HG03060 (cell line): ENCODE measurements around the gene RALGAPA1.
"Not testable (repeated sequence)": the region's sequence is repeated elsewhere in the genome, so short reads cannot be mapped to it uniquely, and the experiment has no call there.

Experiments used
- ATAC-seq: cut with Tn5 transposase; IDR thresholded peaks from one replicate; pipeline ENCODE4 v1.9.1; 2021; ENCODE audit warnings: low read depth, moderate number of reproducible peaks; ENCODE audit not compliant: unreplicated experiment

RALGAPA1 gene

GRCh38 chr14:35808638-35809563, at the start of gene RALGAPA1:
Gene RALGAPA1 (minus strand): TSS chr14:35809295. CDS start chr14:35808835, 460 bp downstream.
- ATAC-seq: peak; percentile 95

- no peak for ATAC-seq
Observed at GRCh38 chr14:35858521-35859209, 49.6 kb upstream of the RALGAPA1 start.

GRCh38 chr14:35855876-35856481, 46.9 kb upstream of the RALGAPA1 start:
- ATAC-seq: peak; percentile 98

GRCh38 chr14:35854696-35855270, 45.7 kb upstream of the RALGAPA1 start:
- no peak for ATAC-seq

- ATAC-seq: no peak
Observed at GRCh38 chr14:35853225-35853624, 44.1 kb upstream of the RALGAPA1 start.

- no peak for ATAC-seq
Observed at GRCh38 chr14:35851823-35852222, 42.7 kb upstream of the RALGAPA1 start.

GRCh38 chr14:35849122-35849521, 40.0 kb upstream of the RALGAPA1 start:
- ATAC-seq: no peak

- ATAC-seq: no peak
Observed at GRCh38 chr14:35847636-35848035, 38.5 kb upstream of the RALGAPA1 start.

- no peak for ATAC-seq
Observed at GRCh38 chr14:35844494-35844893, 35.4 kb upstream of the RALGAPA1 start.

- ATAC-seq: not testable (repeated sequence)
Observed at GRCh38 chr14:35842245-35842644, 33.1 kb upstream of the RALGAPA1 start.

GRCh38 chr14:35841704-35842103, 32.6 kb upstream of the RALGAPA1 start:
- not testable (repeated sequence) for ATAC-seq

GRCh38 chr14:35835208-35835982, 26.3 kb upstream of the RALGAPA1 start:
- no peak for ATAC-seq

- ATAC-seq: no peak
Observed at GRCh38 chr14:35829449-35829848, 20.4 kb upstream of the RALGAPA1 start.

- ATAC-seq: no peak
Observed at GRCh38 chr14:35827678-35828472, 18.8 kb upstream of the RALGAPA1 start.

GRCh38 chr14:35826952-35827416, 17.9 kb upstream of the RALGAPA1 start:
- ATAC-seq: no peak

- ATAC-seq: peak; percentile 99
Observed at GRCh38 chr14:35826218-35826951, 17.3 kb upstream of the RALGAPA1 start, which contains the start of gene BRMS1L. Gene BRMS1L (plus strand): TSS chr14:35826338. CDS start chr14:35826517, 179 bp downstream.

GRCh38 chr14:35825968-35826217, 16.8 kb upstream of the RALGAPA1 start:
- no peak for ATAC-seq

GRCh38 chr14:35824446-35825165, 15.5 kb upstream of the RALGAPA1 start:
- not testable (repeated sequence) for ATAC-seq
